GM19240 (cell line): ENCODE data around the gene HSD17B12.
A peak's percentile ranks its signal among the peaks of the same experiment; 100 is the strongest.

ENCODE experiments used
- DNase-seq: peaks from one replicate; pipeline ENCODE4 v3.0.0; 2011; ENCODE audit warnings: low spot score; ENCODE audit not compliant: insufficient read length

HSD17B12 gene

DNA sequence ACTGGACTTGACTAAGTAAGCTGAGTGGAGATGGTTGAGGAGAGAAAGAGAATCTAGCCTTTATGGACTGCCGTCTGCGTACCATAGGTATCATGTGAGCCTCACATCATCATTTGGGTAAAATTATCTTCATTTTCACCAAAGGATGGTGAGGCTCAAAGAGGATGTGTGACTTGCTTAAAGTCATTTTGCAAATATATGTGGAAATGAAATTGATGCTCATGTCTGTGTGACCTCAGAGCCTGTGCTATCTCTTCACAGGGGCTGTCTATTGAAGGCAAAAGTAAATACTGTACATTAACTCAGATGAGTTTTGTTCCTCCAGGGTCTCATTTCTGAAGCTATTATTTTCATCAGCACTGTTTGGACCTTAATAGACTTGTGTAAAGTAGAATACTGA lies 116.8 kb downstream of the HSD17B12 start:
- no peak for DNase-seq

DNA sequence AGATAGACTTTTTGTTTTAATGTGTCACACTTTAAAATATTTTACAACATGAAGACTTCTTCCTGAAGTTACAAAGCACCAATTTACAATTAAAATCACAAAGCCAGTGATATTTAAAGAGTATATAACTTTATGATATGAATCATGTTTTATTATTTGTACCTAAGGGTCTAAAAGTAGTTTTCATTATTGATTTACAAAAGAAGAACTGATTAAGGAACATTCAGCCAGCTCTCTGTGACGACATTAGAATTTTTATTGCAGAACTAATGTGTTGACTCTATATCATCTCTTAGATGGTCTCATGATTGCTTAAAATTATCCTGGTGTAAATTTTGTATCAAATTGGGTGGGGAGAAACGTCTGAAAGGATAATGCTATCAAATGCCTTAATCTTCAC lies 117.3 kb downstream of the HSD17B12 start:
- DNase-seq, result no peak

DNA sequence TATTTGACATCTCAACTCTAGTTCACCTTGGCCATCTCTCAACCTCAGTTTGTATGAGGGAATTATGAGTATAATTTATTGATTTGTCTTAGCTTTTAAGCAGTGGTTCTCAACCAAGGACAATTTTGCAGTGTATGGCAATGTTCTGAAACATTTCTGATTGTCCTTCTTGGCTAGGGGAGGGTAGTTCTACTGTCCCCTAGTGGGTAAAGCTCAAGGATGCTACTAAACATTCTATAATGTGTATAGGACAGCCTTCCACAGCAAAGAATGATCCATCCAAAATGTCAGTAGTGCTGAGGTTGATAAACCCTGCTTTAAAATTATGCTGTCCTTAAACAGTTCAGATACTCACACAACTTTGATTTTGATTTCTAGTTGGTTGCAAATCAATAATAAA lies 122.0 kb downstream of the HSD17B12 start:
- no peak for DNase-seq

DNA sequence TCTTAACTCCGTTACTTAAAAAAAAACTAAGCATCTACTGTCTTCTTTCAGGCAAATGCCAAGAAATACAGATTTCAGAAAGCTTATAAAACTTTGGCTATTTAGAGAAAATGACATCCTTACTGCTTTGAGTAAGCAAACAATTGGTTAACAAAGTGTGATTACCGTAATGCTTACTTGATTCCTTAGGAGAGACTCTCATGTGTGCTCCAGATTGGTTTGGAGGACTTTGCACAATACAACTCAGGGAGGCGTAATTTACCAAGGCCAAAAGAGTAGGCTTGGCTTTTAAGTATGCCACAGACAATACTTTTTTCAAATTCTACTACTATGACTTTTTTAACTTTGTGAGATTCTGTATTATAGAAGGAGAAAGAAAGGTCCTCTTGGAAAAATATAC lies 123.2 kb downstream of the HSD17B12 start:
- no peak for DNase-seq

DNA sequence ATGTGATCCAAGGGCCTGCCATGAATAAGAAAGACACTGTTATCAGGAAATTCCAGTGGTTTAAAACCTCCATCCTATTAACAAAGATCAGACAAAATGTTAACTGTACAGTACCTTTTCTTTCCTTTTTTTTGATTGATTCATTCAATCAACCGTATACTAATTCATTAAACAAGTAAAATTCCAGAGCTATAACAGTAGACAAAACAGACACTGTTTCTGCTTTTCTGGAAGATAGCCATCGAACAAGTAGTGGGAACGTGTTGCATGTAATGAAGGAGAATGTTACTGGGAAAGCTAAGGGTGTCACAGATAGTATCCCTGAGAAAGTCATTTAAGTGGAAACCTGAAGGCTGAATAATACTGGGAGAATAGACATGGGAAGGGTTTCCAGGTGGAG lies 126.4 kb downstream of the HSD17B12 start:
- no peak for DNase-seq

DNA sequence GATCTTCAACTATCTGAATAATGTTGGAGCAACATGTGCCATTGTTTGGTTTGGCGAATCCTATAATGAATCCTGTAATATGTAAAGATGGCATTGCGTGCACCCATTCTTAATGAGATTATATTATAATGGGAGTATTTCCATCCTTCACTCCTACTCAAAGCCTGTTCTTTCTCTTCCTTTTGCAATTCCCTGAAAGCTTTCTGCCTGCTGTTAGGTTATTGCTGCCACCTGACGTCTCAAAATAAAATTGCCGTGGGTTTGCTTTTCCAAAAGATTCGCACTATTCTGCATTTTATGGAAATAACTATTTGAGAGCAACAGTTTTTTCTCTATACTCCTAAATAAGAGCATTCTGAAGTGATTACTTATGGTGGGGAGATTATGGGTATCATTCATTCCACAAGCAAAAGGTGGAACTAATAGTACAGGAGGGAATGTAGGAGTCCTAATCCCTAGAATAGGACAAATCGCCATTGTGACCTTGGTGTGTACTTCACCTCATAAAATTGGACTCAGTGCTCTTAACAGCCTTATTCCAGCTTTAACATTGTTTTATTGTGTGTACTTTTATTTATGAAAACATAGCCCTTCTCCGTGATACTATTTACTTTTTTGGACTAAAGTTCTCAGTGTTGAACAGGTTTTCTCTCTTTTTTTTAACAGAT lies 130.5 kb downstream of the HSD17B12 start:
- DNase-seq, result no peak

DNA sequence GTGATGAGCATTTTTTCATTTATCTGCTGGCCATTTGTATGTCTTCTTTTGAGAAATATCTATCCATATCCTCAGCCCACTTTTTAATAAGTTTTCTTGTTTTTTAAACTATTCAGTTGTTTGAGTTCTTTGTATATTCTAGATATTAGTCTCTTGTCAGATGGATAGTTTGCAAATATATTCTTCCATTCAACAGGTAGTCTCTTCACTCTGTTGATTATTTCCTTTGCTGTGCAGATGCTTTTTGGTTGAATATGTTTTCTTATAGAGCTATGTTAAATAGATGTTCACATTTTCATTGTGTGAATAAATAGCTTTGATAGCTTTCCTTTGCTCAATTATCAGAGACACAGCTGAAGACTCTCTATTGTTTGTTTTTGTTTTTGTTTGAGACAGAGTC lies 131.9 kb downstream of the HSD17B12 start:
- no peak for DNase-seq

DNA sequence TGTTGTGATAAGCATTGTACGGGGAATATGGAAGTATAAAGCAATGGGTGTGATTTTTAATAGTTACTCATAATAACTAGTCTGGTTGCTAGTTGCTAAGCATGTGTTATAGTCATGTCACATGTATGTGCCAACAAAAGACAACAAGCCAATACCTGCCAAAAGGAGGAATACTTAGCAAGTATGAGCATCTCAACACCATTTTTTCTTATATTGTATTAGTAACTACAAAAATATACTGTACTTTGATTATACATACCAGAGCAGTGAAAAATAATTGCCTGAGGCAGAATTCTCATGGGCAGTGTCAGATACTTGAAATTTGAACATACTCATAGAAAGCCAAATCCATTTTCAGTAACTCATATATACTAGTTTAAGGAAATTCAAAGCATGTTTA lies 137.7 kb downstream of the HSD17B12 start:
- no peak for DNase-seq

DNA sequence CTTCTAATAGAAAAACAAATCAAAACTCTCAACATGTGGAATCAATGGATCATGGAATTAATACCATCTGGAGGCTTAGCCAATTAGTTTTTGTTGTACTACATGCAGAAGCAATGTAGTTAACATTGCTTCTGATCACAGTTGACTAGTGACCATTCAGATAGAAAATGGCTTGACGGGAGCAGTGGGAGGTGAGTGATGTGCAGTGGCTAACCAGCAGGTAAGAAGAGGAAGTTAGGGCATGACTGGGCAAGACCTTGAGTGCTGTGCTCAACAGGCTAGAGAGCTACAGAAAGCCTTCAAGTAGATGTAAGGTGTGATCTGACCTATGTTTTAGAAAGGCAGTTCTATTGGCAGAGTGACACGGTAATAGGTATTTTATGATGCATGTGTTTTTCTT lies 139.4 kb downstream of the HSD17B12 start:
- DNase-seq, result no peak

DNA sequence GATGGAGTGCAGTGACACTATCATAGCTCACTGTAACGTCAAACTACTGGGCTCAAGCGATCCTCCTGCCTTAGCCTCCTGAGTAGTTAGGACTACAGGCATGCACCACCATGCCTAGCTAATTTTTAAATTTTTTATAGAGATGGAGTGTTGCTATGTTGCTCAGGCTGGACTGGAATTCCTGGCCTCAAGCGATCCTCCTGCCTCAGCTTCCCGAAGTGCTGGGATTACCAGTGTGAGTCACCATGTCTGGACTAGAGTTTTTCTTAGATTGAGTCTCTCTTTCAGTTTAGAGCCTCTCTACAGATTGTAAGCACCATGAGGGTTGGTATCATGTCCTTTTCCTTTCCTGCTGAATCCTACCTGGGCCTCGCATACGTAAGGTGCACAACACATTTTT lies 142.8 kb downstream of the HSD17B12 start:
- no peak for DNase-seq

DNA sequence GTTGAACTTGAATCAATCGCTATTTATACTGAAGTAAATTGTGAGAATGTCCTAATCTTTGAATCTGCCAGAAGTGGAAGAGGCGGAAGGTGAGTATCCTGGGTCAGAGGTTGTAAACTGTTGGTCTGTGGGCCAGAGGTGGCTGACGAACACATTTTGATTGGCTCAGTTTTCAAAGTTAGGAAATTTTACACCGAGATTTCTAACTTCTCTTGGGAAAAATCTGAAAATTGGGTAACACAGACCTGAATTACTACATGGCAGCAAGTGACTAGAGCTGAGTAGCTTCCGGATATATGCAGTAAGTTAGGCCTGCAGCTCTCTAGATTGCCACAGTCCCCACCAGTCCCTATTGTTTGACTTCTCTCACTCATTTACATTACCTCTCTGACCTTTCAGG lies 143.3 kb downstream of the HSD17B12 start:
- DNase-seq, result no peak

DNA sequence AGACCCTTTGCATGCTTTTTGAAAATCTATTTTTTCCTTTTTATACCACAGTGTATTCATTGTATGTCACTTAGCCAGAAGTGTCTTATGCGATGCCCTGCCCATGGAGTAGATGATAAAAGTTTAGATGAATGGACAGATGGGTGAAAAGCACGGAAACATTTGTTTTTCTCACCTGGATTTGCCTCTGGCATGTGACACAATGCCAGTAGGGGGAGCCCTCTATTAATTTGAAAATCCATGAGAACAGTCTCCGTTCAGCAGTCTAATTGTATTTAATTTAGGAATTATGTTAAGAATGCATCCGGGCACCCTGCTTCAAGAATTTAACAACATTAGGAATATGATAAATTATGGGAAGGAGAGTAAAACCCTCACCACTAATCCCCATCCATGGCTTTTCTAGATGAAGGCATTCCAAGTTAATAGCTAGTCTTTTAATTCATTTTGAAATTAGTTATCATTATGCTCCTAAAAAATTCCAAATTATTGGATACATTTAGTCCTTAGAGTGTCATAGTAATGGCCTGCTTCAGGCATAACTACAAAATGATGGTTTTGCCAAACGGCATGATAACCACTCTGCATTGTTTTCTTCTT lies 144.8 kb downstream of the HSD17B12 start:
- DNase-seq, result no peak

DNA sequence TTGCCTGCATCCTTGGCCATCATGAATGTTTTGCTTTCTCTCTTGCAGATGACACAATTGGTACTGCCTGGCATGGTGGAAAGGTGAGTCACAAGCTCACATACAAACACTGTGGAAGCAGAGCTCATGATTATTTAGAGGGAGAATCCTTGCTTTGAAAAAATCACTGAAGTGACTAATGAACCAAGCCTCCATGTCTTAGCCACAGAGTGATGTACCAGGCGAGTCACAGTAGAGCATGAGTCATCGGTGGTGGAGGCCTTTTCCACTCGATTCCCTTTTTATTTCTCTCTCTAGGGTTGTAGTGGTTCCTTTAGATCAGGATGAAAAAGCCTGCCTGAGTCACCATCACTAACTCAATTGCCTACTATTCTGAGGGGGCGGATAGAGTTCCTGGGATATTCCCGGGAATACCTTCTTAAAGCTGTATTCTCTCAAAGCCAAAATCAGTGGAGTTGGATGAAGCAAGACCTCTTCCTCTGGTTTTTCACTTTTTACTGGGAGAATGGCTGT lies 150.4 kb downstream of the HSD17B12 start:
- no peak for DNase-seq

DNA sequence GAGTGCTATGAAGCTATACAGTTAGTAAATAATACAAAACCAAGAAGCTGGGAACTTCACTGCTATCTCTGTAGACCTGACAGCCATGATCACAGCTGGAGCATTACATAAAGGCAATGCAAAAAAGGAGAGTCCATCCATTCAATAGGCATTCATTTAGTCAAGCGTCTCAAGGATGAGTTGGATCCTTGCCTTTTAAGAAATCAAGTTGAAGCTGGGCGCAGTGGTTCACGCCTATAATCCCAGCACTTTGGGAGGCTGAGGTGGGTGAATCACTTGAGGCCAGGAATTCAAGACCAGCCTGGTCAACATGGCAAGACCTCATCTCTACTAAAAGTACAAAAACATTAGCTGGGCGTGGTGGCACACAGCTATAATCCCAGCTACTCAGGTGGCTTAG lies 152.0 kb downstream of the HSD17B12 start:
- no peak for DNase-seq

DNA sequence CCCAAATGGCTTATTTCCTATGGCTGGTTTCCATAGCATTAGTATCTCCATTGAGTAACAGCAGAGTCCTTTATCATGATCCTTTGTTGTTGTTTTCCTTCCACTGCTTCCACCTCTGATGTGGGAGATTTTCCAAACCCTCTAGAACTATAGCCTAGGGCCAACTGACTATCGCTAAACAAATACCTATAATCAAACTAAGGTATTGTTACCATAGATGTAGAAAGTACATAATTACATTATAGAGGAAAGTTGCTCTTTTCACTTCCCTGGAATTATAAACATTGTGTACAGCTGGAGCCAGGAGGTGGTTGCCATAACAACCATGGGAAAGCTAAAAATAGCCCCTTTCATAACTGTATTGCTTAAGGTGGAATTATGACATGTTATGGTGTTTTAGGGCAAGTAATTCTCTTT lies 153.1 kb downstream of the HSD17B12 start:
- no peak for DNase-seq

DNA sequence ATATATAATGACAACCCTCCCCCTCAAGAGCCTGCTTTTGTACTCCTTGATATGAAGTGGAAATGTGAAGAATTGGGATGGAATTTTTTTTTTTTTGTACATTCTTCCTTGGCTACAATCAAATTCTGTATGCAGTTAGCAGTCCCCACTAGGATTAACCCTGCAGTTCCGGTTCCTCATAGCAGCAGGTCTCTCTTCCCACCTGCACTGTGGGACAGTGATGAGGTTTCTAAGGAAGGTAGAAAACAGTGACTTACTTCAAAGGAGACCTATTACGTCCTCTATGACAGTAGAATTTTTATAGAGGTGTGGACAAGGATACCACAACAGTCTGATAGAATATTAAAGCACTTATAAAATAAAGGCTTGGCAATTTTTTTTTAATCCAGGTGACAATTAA lies 153.7 kb downstream of the HSD17B12 start:
- no peak for DNase-seq

DNA sequence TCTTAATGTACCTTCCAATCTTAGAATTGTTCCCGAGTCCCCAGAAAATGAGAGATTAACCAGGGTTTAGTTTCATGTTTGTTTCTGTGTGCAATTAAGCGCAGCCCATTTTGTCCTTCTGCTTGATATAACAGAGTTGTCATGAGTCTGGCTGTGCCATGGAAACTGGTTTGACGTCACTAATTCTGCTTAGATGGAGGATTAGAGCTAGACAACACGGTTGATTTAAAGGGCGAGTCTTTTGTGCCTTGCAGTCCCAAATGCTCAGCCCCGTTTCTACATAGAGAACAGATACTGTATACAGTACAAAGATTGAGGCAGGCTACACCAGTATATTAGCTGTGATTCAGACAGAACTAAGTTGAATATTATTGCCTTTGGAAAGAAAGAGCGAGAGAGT lies 154.6 kb downstream of the HSD17B12 start:
- no peak for DNase-seq

DNA sequence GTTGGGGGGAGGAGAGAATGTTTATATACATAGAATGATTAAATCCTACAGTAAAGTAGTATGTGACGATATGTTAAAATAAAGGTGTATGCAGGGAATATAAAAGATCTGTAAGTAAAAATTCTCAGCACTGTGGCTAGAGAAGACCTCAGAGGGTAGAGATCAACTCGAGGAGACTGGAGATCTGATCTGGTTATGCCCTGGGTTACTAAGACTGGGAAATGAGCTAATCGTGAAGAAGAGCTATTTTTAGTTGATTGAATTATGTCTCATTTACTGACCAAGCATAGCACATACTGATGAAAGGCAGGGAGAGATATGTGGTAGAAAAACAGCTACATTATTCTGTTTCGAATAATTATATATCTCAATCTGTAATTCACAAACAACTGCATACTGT lies 157.3 kb downstream of the HSD17B12 start:
- DNase-seq, result no peak

DNA sequence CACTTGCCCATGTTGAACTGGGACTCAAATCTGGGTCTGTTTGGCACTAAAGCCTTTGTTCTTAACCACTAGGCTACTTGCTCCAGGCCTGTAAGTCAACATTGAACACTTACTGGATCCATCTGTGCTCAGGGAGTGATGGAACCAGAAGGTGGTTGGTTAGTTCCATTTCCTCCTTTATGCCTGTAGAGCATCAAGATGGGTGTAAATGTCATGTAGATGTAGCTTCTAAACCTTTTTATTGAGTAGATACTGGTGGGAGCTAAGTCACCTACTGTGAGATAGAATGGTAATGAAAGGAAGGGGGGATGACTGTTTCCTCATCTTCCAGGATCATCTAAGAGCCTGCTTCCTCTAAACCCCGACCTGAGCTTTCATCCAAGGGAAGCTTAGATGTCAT lies 161.5 kb downstream of the HSD17B12 start:
- no peak for DNase-seq

DNA sequence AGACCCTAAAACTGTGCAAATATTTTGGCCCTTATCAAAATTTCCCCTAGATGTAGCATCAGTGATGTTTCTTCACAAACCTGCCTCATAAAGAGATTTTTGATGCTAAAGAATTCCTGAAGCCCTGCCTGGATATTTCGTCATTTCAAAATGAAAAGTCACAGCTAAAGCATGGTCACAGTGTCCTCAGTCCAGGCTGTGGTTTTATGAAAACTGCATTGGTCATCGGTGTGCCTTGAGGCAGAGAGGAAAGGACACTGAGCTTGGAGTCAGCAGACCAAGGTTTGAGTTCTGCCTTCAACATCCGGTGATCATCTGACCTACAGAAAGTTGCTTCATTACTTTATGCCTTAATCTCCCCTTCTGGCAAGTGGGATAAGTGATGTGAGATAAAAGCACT lies 165.3 kb downstream of the HSD17B12 start:
- no peak for DNase-seq

DNA sequence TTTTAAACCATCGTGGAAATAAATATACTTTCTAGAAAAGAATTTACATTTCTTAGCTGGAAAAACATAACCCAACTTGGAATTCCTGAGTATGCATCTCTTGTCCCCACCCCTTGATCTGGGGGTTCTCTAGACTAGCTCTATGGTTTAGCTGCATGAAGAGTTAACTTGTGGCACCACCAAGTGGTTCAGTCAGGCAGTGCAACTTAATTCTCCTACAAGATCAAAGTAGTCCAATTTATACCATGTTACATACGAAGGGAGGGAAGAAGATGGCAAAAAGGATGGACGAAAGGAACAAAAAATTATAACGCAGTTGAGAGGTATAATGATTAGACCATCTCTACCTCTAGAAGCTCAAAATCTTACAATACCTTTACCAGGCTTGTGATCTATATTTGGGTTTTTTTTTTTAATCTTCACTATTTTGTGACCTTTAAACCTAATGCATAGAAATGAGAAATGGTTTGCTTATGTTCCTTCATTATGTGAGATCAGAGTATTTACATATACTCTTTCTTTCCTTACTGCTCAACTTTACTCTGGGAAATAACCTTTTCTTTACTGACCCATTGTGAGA lies 171.6 kb downstream of the HSD17B12 start:
- peak; percentile 34 for DNase-seq

DNA sequence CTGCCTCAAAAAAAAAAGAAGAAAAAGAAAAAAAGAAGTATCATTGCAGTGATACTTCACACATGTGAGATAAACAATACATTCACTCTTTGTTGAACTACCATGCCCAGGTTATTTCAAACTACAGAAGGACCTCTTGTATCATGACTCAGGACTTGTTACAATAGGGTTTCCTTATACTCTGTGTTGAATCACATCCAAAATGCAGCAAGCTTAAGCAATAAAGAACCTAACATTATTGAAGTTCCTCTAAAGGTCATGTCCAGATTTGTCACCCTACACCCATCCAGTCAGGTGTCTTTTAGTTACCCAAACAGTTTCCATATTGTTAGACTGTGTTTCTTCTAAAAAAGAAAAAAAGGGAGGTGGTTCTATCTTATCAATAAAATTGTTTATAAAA lies 173.2 kb downstream of the HSD17B12 start:
- DNase-seq, result no peak

DNA sequence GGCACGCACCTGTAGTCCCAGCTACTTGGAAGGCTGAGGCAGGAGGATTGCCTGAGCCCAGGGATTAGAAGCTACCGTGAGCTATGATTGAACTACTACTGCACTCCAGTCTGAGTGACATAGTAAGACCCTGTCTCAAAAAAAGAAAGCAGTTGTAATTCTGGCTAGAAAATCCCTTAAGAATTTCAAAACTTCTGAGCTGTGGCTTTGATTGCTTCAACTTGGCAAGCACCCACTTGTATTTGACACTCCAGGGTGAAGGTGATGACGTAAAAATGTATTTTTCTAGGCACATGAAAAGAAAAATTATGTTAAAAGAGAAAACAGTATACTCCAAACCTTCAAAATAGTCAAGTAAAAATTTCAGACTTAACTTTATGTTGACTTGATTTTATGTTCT lies 176.5 kb downstream of the HSD17B12 start:
- no peak for DNase-seq
